Fibroblast of pulmonary artery (primary cell): ENCODE measurements around the gene CLTC.
A peak's percentile ranks its signal among the peaks of the same experiment; 100 is the strongest.

Source experiments
- DNase-seq: peaks from one replicate; pipeline ENCODE4 v3.0.0-alpha.2; 2010; ENCODE audit warnings: low read depth
- H3K4me3 ChIP-seq: replicated peaks from 2 replicates; pipeline ENCODE4 v1.5.1; 2011; ENCODE audit warnings: low read depth, mild to moderate bottlenecking, control low read depth, low read length, moderate library complexity
- TF ChIP-seq, protein P1 (sequence below): IDR thresholded peaks from 2 replicates; pipeline ENCODE4 v1.5.1; 2011; ENCODE audit warnings: mild to moderate bottlenecking, control low read depth, low read length, inconsistent platforms; ENCODE audit errors: missing control alignments

CLTC gene

DNA sequence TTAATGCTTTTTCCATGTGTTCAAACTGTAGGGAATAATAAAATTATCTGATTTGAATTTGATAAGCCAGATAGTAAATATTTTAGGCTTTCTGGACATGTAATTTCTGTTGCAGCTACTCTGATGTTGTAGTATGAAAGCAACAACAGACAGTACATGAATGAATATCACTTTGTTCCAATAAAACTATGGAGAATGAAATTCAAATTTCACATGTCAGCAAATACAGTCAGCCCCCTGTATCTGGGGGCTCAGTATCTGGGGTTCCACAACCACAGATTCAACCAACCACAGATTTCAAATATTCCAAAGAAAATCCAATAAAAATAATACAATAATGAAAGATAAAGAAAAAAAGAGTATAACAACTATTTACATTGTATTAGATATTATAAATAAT, 8.2 kb upstream of the CLTC start:
- TF ChIP-seq, protein P1, sequence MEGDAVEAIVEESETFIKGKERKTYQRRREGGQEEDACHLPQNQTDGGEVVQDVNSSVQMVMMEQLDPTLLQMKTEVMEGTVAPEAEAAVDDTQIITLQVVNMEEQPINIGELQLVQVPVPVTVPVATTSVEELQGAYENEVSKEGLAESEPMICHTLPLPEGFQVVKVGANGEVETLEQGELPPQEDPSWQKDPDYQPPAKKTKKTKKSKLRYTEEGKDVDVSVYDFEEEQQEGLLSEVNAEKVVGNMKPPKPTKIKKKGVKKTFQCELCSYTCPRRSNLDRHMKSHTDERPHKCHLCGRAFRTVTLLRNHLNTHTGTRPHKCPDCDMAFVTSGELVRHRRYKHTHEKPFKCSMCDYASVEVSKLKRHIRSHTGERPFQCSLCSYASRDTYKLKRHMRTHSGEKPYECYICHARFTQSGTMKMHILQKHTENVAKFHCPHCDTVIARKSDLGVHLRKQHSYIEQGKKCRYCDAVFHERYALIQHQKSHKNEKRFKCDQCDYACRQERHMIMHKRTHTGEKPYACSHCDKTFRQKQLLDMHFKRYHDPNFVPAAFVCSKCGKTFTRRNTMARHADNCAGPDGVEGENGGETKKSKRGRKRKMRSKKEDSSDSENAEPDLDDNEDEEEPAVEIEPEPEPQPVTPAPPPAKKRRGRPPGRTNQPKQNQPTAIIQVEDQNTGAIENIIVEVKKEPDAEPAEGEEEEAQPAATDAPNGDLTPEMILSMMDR = no peak
- H3K4me3 ChIP-seq = no peak overlapping the region
- DNase-seq = no peak

DNA sequence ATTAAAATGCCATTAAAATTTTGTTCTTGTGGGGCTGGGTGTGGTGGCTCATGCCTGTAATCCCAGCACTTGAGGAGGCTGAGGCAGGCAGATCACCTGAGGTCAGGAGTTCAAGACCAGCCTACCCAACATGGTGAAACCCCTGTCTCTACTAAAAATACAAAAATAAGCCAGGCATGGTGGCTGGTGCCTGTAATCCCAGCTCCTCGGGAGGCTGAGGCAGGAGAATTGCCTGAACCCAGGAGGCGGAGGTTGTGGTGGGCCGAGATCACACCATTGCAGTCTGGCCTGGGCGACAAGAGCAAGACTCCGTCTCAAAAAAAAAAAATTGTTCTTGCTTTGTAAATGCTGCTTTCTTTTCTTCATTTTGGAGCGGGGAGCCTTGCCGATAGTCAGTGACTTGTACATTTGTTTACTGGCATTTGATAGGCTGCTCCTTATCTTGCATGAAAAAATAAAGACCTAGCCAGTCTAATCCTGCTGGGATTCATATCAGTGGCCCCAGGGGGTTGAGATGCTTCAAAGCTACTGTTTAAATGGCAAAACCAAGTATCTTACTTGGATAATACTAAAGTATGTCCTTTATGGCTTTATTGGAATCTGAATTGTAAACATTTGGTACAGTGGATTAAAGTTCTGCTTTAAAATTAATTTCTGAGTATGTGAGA, 3.3 kb upstream of the CLTC start:
- no peak for DNase-seq
- TF ChIP-seq, protein P1 = no peak
- no peak overlapping the region for H3K4me3 ChIP-seq

DNA sequence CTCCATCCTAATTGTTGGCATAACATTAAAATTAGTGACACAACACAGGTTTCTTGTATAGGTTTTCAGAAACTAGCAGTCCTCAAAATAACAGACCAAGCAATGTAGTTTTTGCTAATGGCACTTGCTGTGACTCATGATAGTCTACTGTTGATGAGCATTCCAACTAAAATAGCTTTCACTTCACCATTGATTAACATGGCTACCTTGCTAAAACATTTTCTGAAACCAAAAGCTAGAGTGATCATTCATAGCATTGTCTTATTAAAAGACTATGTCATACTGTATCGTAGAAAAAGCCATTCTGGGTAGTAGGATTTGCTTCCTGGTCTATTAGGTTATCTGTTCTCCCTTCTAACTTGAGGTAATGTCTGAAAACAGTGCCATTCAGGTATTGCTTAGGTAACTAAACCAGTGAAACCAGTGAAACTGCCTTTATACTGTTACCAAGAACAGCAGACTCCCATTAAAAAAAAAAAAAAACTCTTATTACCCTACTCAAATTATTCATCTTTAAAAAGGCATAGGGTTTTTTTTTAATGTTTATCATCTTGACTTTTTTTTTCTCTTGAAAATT, 2.5 kb upstream of the CLTC start:
- no peak for DNase-seq
- no peak overlapping the region for H3K4me3 ChIP-seq
- TF ChIP-seq, protein P1 = no peak

DNA sequence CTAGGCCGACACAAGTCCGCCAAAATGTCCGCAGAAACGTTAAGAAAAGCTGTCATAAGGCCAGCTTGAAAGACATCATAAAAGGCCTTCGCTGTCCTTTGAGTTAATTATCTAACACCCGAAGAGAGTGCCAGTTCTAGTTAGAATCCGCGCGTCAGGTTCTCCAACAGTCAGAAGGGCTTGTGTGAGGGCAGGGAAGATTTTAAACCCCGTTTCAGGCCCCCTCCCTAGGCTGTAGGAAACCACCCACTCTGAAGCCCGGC, 729 bp upstream of the CLTC start:
- peak overlapping the region; percentile 95 for H3K4me3 ChIP-seq
- TF ChIP-seq, protein P1 = no peak
- no peak for DNase-seq

DNA sequence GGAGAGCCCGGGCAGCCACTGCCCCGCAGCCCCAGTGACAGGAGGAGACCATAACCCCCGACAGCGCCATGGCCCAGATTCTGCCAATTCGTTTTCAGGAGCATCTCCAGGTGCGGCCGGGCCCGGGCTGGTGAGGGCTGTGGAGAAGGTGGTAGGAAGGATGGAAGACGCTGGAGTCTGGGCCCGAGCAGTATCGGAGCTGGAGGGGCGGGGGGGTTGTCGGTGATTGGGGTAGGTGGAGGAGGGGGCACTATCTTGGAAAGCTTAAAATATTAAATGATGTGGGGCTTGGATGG, 317 bp downstream of the CLTC start:
- peak overlapping the region; percentile 95 for H3K4me3 ChIP-seq
- DNase-seq = no peak
- TF ChIP-seq, protein P1 = no peak

DNA sequence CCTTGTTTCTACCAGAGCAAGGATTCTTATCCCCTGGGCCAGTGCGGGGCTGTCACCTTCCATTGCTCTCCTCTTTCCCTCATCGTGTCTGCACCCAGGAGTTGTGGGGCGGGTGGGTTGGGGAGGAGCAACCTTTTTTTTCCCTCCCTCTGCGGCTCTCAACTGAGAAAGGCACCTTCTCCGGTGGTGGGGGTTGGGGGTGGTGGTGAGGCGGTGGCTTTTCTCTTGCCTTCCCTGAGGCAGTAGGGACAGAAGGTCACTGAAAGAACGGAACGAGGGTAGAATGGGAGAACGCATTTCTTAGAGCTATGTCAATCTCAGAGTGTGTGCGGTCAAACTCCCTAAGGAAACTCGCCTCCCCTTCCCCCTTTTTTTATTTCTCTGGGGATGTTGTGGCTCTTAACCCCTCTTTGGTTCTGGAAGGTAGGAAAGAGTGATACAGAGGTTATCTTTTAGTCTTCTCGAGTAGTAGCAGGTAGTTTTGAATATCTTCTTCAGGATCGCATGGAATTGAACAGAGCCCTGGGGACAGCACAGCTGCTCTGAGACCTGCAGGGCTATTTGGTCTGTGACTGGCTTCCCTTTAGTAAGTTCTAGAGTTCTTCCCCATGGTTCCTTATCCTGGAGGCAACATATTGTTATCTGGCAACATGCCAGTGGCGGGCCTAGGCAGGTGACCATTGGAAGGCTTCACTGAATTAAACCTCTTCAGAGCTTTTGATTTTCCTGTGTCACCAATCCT, 994 bp downstream of the CLTC start:
- peak overlapping the region; percentile 95 for H3K4me3 ChIP-seq
- TF ChIP-seq, protein P1 = no peak
- peak; percentile 39 for DNase-seq

DNA sequence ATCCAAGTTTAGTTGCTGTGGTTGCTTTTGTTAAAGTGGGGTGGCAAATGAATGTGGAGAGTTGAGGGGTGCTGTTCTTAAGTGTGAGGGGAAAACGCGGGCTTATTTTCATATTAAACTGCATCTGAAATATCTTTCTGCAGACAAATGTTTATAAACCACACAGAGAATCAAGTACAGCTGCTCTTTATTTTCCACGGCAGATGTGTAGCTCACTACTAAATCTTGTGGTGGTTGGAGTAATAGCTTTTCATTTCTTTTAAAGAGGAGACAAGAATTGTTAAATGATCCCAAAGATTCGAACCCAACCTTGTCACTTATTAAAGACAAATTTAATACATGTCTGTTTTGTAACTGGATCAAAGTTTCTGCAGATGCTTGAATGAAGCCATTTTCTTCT, 2.1 kb downstream of the CLTC start:
- no peak for DNase-seq
- TF ChIP-seq, protein P1 = no peak
- H3K4me3 ChIP-seq = peak overlapping the region; percentile 95
